ENCODE measurements around the gene PTPRD.

Gene PTPRD

DNA sequence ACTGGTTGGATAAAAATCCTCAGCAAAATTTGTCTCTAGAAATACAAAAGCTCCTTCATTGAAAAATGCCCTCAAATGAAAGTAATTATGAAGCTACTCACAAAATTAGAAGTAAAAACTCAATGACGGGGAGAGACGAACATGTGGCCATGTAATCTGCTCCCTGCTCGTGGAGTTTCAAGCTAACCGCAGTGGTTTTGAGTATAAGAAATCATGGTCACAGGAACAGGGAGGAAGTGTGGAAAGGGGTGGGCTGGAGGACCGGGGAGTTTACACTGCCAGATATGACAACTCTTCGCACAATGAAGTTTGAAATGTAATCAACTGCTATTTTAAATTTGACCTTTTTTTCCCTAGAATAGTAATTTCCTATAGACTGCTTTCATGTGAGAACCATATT lies 2047.8 kb downstream of the PTPRD start:
- DNase-seq (ENCODE audit: low spot score in 2 of 2) (no peak), ATAC-seq (peak; percentile 44)
- Mint-ChIP-seq H3K36me3 (no peaks in the 10 kb centered on the region), H3K27ac (no peak overlapping the region), H3K9me3 (no peaks in the 10 kb centered on the region), H3K4me3 (no peak overlapping the region), H3K4me1 (no peaks in the 10 kb centered on the region)

DNA sequence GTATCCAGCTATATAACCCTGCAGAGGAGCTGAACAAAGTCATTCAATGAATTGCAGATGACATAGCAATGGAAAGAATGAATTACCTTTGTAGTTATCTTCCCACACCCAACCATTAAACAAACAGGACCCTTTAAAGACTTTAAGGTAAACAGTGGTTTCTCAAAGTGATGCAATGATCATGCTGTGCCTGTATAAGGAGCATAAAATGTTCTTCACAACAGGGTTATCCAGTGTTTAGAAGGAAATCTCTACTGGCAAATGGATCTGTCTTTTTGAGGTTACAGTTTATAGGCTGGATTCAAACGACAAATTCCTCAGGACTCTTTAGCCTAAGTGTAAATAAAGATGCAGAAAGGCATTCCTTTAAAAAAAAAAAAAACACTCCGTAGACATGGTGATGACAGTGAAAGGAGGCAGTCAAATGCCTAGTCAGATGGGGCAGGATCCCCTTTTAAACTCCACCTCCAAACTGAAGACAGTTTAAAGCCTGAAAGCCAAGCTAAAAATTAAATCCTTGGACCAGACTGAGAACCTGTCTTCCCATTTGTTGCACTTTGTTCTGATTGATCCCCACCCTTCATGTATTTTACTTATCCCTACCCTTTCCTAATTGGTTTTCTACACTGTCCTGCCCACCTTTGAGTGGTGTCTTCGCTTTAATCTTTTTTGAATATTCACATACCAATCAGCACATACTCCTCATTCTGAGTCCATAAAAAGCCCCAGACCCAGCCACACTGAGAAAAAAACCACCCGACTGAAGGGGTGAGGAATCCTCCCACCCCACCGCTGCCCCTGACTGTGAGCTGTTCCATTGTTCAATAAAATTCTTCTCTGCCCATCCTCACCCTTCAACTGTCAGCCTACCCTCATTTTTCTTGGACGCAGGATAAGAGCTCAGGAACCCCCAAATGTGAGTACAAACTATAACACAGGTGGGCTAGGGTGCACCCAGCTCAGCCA lies 2052.0 kb downstream of the PTPRD start:
- H3K9me3 Mint-ChIP-seq = no peaks in the 10 kb centered on the region

DNA sequence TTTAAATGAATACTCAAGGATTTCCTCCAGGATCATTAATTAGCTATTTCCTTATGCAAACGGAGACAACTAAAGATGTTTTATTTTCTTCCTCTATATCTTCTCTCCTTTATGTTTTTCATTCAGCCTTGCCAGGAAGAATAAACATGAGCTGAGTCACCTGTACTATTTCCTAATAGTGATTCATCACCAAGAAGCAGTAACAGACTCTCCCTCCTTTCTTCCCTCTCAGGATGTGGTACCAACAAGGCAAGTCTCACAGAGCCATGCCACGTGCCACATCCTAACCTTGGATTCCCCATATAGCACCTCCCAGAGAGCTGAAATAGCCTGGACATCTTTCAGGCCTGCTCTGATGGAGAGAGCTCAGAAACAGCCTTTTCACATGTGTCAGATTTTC lies 2054.6 kb downstream of the PTPRD start:
- no peak overlapping the region for H3K4me3 Mint-ChIP-seq
- no peak for DNase-seq (ENCODE audit: low spot score in 2 of 2)

More for the DNA sequence above, 2052.0 kb downstream of the PTPRD start:
- DNase-seq (ENCODE audit: low spot score in 2 of 2) (no peak), ATAC-seq (no peak)
- Mint-ChIP-seq H3K36me3 (no peaks in the 10 kb centered on the region), H3K27ac (no peak overlapping the region), H3K4me1 (no peaks in the 10 kb centered on the region), H3K4me3 (no peak overlapping the region)

DNA sequence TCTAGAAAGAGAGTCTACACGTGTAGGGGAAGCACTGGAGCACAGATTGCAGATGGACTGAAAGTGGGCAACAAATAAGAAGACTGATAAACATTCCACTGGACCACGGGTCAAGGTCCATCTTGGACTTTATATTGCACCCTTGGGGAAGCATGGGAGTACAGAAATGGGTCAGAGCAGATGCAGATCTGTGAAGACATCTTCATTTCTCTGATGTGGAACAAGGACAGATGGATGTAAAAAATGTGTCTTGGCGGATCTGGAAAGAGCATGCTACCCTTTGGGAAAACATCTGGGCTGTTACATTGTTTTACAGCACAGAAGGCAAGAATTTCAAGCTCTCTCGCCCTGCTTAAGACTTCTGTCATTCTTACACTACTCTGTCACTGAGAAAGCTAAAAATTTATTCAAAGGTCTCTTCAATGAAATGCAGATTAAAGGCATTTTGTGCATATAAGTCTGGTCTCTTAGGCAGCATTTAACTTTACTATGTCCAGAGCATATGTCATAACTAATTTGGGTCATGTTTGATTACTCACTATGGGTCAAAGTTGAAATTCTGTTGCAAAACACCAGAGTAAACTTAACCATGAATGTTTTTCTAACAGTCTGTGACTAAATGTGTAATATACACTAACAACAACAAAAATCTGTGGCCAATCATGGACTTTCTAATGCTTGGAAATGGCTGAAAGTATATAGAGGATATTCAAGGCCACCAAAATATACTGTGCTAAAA lies 2056.9 kb downstream of the PTPRD start:
- H3K27ac Mint-ChIP-seq = no peak overlapping the region

More for the DNA sequence above, 2054.6 kb downstream of the PTPRD start:
- no peaks in the 10 kb centered on the region for H3K9me3 Mint-ChIP-seq
- H3K27ac Mint-ChIP-seq = no peak overlapping the region
- no peaks in the 10 kb centered on the region for H3K36me3 Mint-ChIP-seq
- H3K4me1 Mint-ChIP-seq = no peaks in the 10 kb centered on the region
- no peak for ATAC-seq

DNA sequence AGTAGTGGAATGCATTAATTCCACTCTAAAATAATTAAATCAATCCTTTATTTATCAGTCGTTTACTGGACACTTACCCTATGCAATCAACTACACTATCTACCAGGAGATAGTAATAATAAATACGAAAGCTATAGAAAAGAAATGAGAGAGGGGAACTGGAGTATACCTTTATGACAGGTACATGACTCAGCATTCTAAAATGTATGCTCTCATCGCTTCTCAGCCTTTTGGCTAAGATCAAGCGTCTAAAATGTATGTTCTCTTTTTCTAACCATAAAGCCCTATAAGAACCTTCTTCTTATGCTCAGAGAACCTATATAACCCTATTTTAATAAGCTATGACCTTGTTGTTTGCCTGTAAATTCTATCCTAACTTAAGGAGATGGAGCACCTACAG lies 2059.4 kb downstream of the PTPRD start:
- Mint-ChIP-seq H3K27ac (no peak overlapping the region), H3K9me3 (no peaks in the 10 kb centered on the region), H3K4me1 (no peaks in the 10 kb centered on the region), H3K36me3 (no peaks in the 10 kb centered on the region), H3K4me3 (no peak overlapping the region)
- no peak for ATAC-seq
- DNase-seq (ENCODE audit: low spot score in 2 of 2) = no peak

More for the DNA sequence above, 2056.9 kb downstream of the PTPRD start:
- H3K9me3 Mint-ChIP-seq = no peaks in the 10 kb centered on the region
- no peak for ATAC-seq
- no peaks in the 10 kb centered on the region for H3K4me1 Mint-ChIP-seq
- no peak for DNase-seq (ENCODE audit: low spot score in 2 of 2)
- H3K36me3 Mint-ChIP-seq = no peaks in the 10 kb centered on the region
- no peak overlapping the region for H3K4me3 Mint-ChIP-seq

DNA sequence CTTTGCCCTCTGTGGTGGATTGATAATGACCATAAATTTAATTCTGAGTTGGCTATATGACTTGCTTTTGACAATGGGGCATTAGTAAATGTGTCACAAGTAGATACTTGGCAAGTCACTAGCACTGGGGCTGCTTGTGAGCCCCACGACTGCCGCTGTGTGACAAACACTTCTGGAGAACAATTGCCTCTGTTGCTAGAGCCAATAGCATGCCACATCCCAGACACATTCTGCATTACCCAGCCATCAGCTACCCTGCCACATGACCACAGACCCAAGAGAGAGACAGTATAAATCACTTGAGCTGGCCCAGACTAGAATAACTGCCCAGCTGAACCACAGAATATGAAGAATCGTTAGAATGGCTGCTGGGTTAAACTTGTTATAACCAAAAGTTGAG lies 2060.1 kb downstream of the PTPRD start:
- no peaks in the 10 kb centered on the region for H3K9me3 Mint-ChIP-seq
- no peak overlapping the region for H3K27ac Mint-ChIP-seq
- no peaks in the 10 kb centered on the region for H3K4me1 Mint-ChIP-seq
- ATAC-seq = no peak
- H3K36me3 Mint-ChIP-seq = no peaks in the 10 kb centered on the region
- H3K4me3 Mint-ChIP-seq = no peak overlapping the region
- no peak for DNase-seq (ENCODE audit: low spot score in 2 of 2)

DNA sequence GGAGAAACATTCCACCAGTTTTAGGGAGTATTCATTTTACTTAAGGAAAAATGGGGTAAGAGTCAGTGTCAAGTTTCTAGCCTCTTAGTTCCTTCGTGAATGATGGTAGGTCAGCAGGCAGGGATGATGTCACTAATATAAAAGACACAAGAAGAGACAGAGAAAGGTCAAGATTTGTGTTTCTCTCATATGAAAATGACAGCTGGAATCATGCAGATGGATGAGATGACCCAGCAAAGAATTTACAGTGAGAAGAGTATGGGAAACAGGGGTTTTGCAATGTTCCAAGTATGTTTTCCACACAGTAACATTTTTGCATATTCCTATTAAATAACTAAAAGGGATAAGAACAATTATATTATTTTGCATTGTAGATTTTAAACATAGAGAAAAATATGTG lies 2063.6 kb downstream of the PTPRD start:
- Mint-ChIP-seq H3K9me3 (no peaks in the 10 kb centered on the region), H3K27ac (no peak overlapping the region), H3K36me3 (no peaks in the 10 kb centered on the region), H3K4me3 (no peak overlapping the region), H3K4me1 (no peaks in the 10 kb centered on the region)
- no peak for DNase-seq (ENCODE audit: low spot score in 2 of 2)
- ATAC-seq = no peak

DNA sequence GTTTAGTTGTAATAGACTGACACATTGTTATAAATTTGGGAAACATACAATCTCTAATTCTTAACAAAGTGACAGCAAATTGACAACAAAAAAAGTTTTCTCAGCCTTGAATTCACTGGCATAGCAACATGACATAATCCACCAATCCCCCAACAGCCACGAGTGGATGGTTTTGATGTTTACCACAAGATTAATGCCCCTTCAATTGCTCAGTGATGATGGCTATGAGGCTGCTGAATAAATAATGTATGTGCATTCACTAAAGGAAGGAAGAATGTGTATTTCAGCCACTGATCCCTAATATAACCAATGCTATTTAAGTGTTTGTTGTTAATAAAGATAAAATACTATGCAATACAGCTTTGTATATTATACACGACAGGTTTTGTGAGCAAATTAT lies 2069.6 kb downstream of the PTPRD start:
- DNase-seq (ENCODE audit: low spot score in 2 of 2) (no peak), ATAC-seq (no peak)
- Mint-ChIP-seq H3K4me3 (no peak overlapping the region), H3K9me3 (no peaks in the 10 kb centered on the region), H3K4me1 (no peaks in the 10 kb centered on the region), H3K27ac (no peak overlapping the region), H3K36me3 (no peaks in the 10 kb centered on the region)

DNA sequence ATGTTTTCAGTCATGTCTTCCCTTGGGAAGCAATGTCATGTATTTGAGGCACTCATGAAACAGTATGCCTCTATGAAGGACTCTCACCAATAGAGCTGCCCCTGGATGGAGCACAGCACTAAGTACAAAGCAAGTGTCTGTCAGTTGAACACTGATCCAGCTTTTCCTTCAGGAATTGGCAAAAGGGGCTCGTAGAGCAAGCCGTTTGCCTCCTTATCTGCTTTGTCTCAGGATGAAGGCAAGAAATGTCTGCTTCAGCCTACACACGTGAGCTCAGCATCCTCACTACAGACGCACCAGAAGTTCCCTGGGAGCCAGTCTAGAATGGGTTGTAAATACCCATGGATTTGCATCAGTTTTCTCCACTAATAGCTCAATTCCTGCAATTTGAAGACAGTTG lies 2070.3 kb downstream of the PTPRD start:
- no peak overlapping the region for H3K27ac Mint-ChIP-seq
- H3K9me3 Mint-ChIP-seq = no peaks in the 10 kb centered on the region
- no peaks in the 10 kb centered on the region for H3K4me1 Mint-ChIP-seq
- no peaks in the 10 kb centered on the region for H3K36me3 Mint-ChIP-seq
- no peak overlapping the region for H3K4me3 Mint-ChIP-seq
- no peak for ATAC-seq
- DNase-seq (ENCODE audit: low spot score in 2 of 2) = no peak

DNA sequence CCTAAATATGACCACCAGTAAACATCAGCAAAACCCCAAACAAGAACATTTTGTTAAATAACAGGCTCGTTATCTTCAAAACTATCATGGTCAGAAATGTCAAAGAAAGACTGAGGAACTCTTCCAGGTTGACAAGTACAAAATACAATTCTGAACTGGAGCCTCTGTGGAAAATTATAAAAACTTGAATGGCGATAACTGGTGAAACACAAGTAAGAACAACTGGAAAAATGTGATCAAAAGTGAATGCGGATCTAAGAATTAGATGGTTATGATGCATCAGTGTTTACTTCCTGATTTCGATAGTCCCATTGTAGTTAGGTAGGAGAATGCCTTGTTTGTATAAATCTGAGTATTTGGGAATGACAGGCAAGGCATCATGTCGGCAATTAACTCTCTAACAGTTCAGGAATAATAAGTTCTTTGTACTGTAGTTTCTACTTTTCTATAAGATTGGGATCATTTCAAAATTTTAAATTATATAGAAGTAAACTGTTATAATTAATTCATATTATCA lies 2073.1 kb downstream of the PTPRD start:
- no peak for DNase-seq (ENCODE audit: low spot score in 2 of 2)
- Mint-ChIP-seq H3K4me3 (no peak overlapping the region), H3K9me3 (no peaks in the 10 kb centered on the region), H3K27ac (no peak overlapping the region), H3K4me1 (no peaks in the 10 kb centered on the region), H3K36me3 (no peaks in the 10 kb centered on the region)
- no peak for ATAC-seq

DNA sequence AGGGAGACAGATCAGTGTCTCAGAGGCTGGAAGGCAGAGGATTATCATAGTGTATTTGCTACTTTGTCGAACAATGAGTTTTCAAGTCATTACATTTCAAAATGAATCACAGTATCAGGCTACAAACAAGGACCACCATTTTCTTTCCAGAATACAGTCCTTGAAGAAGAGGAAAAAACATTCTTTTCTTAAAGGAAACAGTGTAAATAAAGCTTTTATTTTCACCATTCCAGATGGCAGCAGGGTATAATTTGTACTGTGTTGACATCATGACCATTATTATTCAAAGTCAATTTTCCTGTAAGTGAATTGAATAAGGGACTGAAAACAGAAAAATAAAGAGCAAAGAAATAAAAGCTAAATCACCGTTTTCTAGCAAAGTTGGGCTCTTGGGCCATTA lies 2076.0 kb downstream of the PTPRD start:
- ATAC-seq = no peak
- H3K4me1 Mint-ChIP-seq = no peaks in the 10 kb centered on the region
- H3K4me3 Mint-ChIP-seq = no peak overlapping the region
- no peaks in the 10 kb centered on the region for H3K36me3 Mint-ChIP-seq
- DNase-seq (ENCODE audit: low spot score in 2 of 2) = no peak
- no peaks in the 10 kb centered on the region for H3K9me3 Mint-ChIP-seq
- no peak overlapping the region for H3K27ac Mint-ChIP-seq

DNA sequence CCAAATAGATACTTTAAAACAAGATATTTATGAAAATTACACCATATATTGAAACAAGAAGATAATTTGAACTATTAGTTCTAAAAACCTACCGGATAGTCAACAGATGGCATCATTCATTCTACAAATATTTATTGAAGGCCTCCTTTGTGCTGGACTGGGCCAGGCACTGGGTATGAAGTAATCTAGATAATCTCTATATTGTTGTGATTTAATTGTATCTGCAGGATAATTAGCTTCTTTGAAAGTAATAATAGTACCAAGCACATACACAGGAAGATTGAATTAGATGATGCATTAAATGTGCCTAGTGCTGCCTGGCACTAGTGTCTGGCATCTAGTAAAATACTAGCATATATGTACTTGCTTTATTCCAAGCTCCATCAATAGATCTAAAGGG lies 2078.0 kb downstream of the PTPRD start:
- Mint-ChIP-seq H3K4me3 (no peak overlapping the region), H3K4me1 (no peaks in the 10 kb centered on the region), H3K9me3 (no peaks in the 10 kb centered on the region), H3K27ac (no peak overlapping the region), H3K36me3 (no peaks in the 10 kb centered on the region)
- ATAC-seq (no peak), DNase-seq (ENCODE audit: low spot score in 2 of 2) (no peak)

DNA sequence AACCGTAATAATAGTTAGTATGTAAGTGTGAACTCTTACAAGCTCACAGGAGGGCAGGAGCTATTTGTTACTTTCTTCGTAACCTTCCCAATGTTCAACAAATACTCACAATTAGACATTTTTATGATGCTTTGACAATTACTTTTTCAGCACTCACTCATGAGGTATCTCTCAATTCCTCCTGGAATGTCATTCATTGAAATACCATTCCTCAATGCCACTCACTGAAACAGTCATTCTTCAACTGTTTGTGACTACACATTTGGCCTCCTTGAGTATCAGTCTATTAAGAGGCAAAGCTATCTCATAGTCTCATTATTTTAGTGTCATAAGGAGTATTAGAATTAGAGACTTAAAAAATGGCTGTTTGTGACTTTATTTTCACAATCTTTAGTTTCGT lies 2079.1 kb downstream of the PTPRD start:
- Mint-ChIP-seq H3K4me1 (no peaks in the 10 kb centered on the region), H3K9me3 (no peaks in the 10 kb centered on the region), H3K36me3 (no peaks in the 10 kb centered on the region), H3K27ac (no peak overlapping the region), H3K4me3 (no peak overlapping the region)
- no peak for ATAC-seq
- DNase-seq (ENCODE audit: low spot score in 2 of 2) = no peak

DNA sequence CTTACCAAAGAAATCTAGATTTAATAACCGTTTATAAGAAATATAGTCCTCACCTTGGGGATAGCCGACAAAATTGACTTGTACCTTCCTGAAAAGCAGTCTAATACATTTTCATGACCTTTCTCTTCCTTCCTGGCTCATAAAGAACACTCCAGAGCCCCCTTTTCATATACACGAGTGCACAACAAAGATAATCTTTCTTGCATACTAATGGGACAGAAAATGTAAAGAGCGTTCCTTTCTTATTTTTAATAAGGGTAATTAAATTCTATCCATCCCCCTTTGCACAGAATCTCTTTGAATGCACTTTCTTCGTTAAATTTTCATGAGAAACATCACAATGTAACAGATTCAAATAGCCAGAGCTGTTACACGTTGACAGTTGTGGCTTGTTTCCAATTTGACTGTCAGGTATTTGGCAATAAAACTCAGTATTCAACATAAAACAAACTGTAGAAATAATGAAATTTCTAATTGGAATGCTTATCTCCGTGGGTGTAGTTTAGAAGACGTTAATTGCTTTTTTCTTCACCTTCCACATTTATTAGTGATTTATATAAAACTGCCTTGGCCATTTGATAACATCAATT lies 2080.9 kb downstream of the PTPRD start:
- H3K36me3 Mint-ChIP-seq = no peaks in the 10 kb centered on the region
- DNase-seq (ENCODE audit: low spot score in 2 of 2) (no peak), ATAC-seq (no peak)
- no peaks in the 10 kb centered on the region for H3K4me1 Mint-ChIP-seq
- H3K27ac Mint-ChIP-seq = no peak overlapping the region
- peaks cover 2% of the 10 kb centered on the region for H3K9me3 Mint-ChIP-seq
- H3K4me3 Mint-ChIP-seq = no peak overlapping the region

DNA sequence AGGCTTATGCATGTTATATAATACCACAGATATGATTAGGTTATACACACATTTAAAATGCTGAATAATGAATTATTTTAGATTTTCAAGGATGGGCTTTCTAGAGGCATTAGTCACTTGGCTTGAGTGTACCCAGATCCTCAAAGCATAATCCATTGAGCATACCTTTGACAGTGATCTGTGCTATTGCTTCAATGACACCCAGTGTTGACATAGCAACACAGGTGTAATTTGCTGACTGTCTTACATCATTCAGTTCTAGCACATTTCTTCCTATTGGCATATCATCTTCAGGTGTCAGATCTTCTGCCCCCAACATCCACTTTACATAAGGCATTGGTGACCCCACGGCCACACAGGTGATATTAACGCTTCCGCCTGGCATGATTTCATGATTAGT lies 2091.7 kb downstream of the PTPRD start:
- Mint-ChIP-seq H3K4me3 (no peak overlapping the region), H3K4me1 (no peaks in the 10 kb centered on the region), H3K36me3 (no peaks in the 10 kb centered on the region), H3K9me3 (no peaks in the 10 kb centered on the region), H3K27ac (no peak overlapping the region)
- ATAC-seq (no peak), DNase-seq (ENCODE audit: low spot score in 2 of 2) (no peak)

Data from stimulated activated effector memory CD8-positive, alpha-beta T cell treated with anti-CD3 and anti-CD28 coated beads, Interleukin-12 subunit alpha, Interleukin-12 subunit beta, amount 100 ng/mL, for 72 hours (primary cell).